ENCODE results near the gene LRMDA. TPM values are rescaled to one million over a fixed set of nuclear protein-coding genes. Genes with fewer than 3 reads are reported as not detected.
A peak's percentile ranks its signal among the peaks of the same experiment; 100 is the strongest.

The LRMDA gene
- total and polyA plus RNA-seq, 2 of the 13 experiments (the other 11 are each of a cell fraction or from before 2014, with no cell fraction given) = 13.4 to 22.0 TPM

DNA sequence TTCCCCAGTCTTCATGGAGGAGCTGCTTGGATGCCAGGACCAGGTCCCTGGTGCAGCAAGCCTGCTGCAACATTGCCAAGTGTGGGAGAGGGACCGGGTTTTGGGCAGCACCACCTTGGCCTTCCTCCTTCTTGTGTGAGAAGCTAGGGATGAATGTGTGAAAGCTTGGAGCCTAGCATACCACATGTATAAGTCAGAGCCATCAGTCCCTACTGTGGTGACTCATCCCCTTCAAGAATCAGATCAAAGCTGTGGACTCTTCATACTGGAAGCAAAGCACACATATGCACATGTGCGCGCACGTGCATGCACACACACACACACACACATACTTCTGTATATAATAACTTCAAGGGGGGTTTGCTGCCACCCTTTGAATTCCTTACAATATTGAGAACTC is 527.8 kb downstream of the LRMDA start (continued):
- TF ChIP-seq, protein P1, sequence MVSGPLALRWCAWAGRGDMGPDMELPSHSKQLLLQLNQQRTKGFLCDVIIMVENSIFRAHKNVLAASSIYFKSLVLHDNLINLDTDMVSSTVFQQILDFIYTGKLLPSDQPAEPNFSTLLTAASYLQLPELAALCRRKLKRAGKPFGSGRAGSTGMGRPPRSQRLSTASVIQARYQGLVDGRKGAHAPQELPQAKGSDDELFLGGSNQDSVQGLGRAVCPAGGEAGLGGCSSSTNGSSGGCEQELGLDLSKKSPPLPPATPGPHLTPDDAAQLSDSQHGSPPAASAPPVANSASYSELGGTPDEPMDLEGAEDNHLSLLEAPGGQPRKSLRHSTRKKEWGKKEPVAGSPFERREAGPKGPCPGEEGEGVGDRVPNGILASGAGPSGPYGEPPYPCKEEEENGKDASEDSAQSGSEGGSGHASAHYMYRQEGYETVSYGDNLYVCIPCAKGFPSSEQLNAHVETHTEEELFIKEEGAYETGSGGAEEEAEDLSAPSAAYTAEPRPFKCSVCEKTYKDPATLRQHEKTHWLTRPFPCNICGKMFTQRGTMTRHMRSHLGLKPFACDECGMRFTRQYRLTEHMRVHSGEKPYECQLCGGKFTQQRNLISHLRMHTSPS (CRISPR knock-in tag; IDR thresholded peaks at IDR 0.05; ENCODE audit: low read depth) = no peak
- no peak for TF ChIP-seq KLF6 (CRISPR knock-in tag; IDR thresholded peaks at IDR 0.05)
- peak; percentile 24; the same call in 1 of the 2 replicates for TF ChIP-seq TBX3 (IDR thresholded peaks at IDR 0.05; ENCODE audit: borderline replicate concordance)
- no peak for TF ChIP-seq SOX5 (CRISPR knock-in tag; IDR thresholded peaks at IDR 0.05; ENCODE audit: borderline replicate concordance)
- no peak for TF ChIP-seq HNF4G (IDR thresholded peaks at IDR 0.05; ENCODE audit: borderline replicate concordance, low read depth, low read length)
- no peak for TF ChIP-seq HNF4G (CRISPR knock-in tag; IDR thresholded peaks at IDR 0.05; ENCODE audit: borderline replicate concordance, low read depth)
- TF ChIP-seq, protein P2, sequence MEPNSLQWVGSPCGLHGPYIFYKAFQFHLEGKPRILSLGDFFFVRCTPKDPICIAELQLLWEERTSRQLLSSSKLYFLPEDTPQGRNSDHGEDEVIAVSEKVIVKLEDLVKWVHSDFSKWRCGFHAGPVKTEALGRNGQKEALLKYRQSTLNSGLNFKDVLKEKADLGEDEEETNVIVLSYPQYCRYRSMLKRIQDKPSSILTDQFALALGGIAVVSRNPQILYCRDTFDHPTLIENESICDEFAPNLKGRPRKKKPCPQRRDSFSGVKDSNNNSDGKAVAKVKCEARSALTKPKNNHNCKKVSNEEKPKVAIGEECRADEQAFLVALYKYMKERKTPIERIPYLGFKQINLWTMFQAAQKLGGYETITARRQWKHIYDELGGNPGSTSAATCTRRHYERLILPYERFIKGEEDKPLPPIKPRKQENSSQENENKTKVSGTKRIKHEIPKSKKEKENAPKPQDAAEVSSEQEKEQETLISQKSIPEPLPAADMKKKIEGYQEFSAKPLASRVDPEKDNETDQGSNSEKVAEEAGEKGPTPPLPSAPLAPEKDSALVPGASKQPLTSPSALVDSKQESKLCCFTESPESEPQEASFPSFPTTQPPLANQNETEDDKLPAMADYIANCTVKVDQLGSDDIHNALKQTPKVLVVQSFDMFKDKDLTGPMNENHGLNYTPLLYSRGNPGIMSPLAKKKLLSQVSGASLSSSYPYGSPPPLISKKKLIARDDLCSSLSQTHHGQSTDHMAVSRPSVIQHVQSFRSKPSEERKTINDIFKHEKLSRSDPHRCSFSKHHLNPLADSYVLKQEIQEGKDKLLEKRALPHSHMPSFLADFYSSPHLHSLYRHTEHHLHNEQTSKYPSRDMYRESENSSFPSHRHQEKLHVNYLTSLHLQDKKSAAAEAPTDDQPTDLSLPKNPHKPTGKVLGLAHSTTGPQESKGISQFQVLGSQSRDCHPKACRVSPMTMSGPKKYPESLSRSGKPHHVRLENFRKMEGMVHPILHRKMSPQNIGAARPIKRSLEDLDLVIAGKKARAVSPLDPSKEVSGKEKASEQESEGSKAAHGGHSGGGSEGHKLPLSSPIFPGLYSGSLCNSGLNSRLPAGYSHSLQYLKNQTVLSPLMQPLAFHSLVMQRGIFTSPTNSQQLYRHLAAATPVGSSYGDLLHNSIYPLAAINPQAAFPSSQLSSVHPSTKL (CRISPR knock-in tag; IDR thresholded peaks at IDR 0.05) = 0 out of 2 replicates have a peak, but pooled peaks have one; percentile 10
- TF ChIP-seq ZNF451 (CRISPR knock-in tag; IDR thresholded peaks at IDR 0.05) = no peak
- no peak for TF ChIP-seq RFXANK (CRISPR knock-in tag; IDR thresholded peaks at IDR 0.05)
- no peak for TF ChIP-seq ZNF20 (CRISPR knock-in tag; IDR thresholded peaks at IDR 0.05)
- no peak for TF ChIP-seq NCOR1 (IDR thresholded peaks at IDR 0.05; ENCODE audit: borderline replicate concordance, low read length)
- TF ChIP-seq KAT2B (IDR thresholded peaks at IDR 0.05; ENCODE audit: borderline replicate concordance, low read depth, low read length) = no peak
- TF ChIP-seq POLR2AphosphoS2 (IDR thresholded peaks at IDR 0.05; ENCODE audit: low read depth, low read length) = no peak
- TF ChIP-seq ZNF777 (CRISPR knock-in tag; IDR thresholded peaks at IDR 0.05) = no peak
- TF ChIP-seq ZNF326 (CRISPR knock-in tag; IDR thresholded peaks at IDR 0.05; ENCODE audit: borderline replicate concordance) = no peak
- TF ChIP-seq, protein P3, sequence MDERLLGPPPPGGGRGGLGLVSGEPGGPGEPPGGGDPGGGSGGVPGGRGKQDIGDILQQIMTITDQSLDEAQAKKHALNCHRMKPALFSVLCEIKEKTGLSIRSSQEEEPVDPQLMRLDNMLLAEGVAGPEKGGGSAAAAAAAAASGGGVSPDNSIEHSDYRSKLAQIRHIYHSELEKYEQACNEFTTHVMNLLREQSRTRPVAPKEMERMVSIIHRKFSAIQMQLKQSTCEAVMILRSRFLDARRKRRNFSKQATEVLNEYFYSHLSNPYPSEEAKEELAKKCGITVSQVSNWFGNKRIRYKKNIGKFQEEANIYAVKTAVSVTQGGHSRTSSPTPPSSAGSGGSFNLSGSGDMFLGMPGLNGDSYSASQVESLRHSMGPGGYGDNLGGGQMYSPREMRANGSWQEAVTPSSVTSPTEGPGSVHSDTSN (CRISPR knock-in tag; IDR thresholded peaks at IDR 0.05) = no peak
- TF ChIP-seq GATAD2A (CRISPR knock-in tag; IDR thresholded peaks at IDR 0.05) = no peak
- TF ChIP-seq CBX5 (CRISPR knock-in tag; IDR thresholded peaks at IDR 0.05; ENCODE audit: borderline replicate concordance) = no peak
- no peak for TF ChIP-seq ZNF224 (CRISPR knock-in tag; IDR thresholded peaks at IDR 0.05)
- no peak for TF ChIP-seq ZNF121 (CRISPR knock-in tag; IDR thresholded peaks at IDR 0.05)
- no peak for TF ChIP-seq FOXM1 (CRISPR knock-in tag; IDR thresholded peaks at IDR 0.05)
- no peak for TF ChIP-seq ZNF235 (CRISPR knock-in tag; IDR thresholded peaks at IDR 0.05; ENCODE audit: borderline replicate concordance)
- TF ChIP-seq ZNF598 (CRISPR knock-in tag; IDR thresholded peaks at IDR 0.05; ENCODE audit: borderline replicate concordance) = no peak
- TF ChIP-seq ZNF556 (CRISPR knock-in tag; IDR thresholded peaks at IDR 0.05; ENCODE audit: borderline replicate concordance) = no peak
- TF ChIP-seq, protein P4, sequence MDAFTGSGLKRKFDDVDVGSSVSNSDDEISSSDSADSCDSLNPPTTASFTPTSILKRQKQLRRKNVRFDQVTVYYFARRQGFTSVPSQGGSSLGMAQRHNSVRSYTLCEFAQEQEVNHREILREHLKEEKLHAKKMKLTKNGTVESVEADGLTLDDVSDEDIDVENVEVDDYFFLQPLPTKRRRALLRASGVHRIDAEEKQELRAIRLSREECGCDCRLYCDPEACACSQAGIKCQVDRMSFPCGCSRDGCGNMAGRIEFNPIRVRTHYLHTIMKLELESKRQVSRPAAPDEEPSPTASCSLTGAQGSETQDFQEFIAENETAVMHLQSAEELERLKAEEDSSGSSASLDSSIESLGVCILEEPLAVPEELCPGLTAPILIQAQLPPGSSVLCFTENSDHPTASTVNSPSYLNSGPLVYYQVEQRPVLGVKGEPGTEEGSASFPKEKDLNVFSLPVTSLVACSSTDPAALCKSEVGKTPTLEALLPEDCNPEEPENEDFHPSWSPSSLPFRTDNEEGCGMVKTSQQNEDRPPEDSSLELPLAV (CRISPR knock-in tag; conservative IDR thresholded peaks at IDR 0.05; ENCODE audit: low read depth) = no peak
- TF ChIP-seq GATA4 (IDR thresholded peaks at IDR 0.05; ENCODE audit: borderline replicate concordance, low read depth) = no peak

Data from HepG2 (cell line).